Uterus (tissue), 2 donors: Measurements from ENCODE around the gene MBTPS2.

Source experiments
- POLR2A ChIP-seq, 2 donors: fragments of 450-650 bp; IDR thresholded peaks; one replicate each; pipeline ENCODE4 v1.6.1; 2016; ENCODE audit warnings: antibody characterized with exemption in 2 of 2, mild to moderate bottlenecking in 1 of 2, moderate library complexity in 1 of 2
- TF ChIP-seq, protein P1 (sequence below), 4 experiments: fragments of 200-600 bp in 2 of 4; fragments of 450-650 bp in 2 of 4; sonication (generic) in 2 of 4; IDR thresholded peaks; one replicate each; pipeline ENCODE4 v1.5.1; 2016 to 2019; ENCODE audit warnings: antibody characterized with exemption in 4 of 4, mild to moderate bottlenecking in 2 of 4, moderate library complexity in 1 of 4

DNA sequence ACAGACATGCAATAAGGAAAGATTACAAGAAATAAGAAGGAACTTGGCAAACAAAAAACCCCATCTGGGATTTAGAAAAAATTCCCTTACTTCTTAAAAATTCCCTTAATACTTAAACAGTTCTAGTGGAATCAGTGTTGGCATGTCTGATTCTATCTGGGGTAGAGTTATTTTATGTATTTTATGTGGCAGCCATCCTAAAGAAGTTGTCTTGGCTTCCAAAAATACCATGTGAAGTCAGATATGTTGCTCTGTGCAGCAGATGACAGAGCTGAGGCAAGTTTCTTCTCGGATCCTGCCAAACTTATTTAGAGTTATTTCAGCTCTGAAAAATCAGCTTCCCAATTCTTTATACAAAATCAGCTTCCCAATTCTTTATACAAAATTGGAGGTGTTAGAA, 31.1 kb downstream of the MBTPS2 start:
- TF ChIP-seq POLR2A (IDR thresholded peaks at IDR 0.05), result no peak
- TF ChIP-seq, protein P1, sequence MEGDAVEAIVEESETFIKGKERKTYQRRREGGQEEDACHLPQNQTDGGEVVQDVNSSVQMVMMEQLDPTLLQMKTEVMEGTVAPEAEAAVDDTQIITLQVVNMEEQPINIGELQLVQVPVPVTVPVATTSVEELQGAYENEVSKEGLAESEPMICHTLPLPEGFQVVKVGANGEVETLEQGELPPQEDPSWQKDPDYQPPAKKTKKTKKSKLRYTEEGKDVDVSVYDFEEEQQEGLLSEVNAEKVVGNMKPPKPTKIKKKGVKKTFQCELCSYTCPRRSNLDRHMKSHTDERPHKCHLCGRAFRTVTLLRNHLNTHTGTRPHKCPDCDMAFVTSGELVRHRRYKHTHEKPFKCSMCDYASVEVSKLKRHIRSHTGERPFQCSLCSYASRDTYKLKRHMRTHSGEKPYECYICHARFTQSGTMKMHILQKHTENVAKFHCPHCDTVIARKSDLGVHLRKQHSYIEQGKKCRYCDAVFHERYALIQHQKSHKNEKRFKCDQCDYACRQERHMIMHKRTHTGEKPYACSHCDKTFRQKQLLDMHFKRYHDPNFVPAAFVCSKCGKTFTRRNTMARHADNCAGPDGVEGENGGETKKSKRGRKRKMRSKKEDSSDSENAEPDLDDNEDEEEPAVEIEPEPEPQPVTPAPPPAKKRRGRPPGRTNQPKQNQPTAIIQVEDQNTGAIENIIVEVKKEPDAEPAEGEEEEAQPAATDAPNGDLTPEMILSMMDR (IDR thresholded peaks at IDR 0.05), result no peak
